H1 (cell line): Measurements from ENCODE around the gene ERICH3. TPM values are rescaled to one million over a fixed set of nuclear protein-coding genes. Genes with fewer than 3 reads are reported as not detected.

Source experiments
- BCL11A ChIP-seq, 2 experiments: IDR thresholded peaks; one replicate each; pipeline ENCODE4 v1.6.1; 2011; ENCODE audit warnings: low read depth in 2 of 2, low read length in 2 of 2, mild to moderate bottlenecking in 2 of 2
- JUND ChIP-seq: IDR thresholded peaks from 2 replicates; pipeline ENCODE4 v1.6.1; 2011; ENCODE audit warnings: mild to moderate bottlenecking, improper control_type of control experiment, low read length
- PHF8 ChIP-seq: fragments of 200-600 bp; sonication (generic); conservative IDR thresholded peaks from 2 replicates; pipeline ENCODE4 v1.7.1; 2012; ENCODE audit warnings: low read depth, mild to moderate bottlenecking, inconsistent platforms, low read length, moderate library complexity
- SAP30 ChIP-seq: fragments of 300-600 bp; sonication (generic); IDR thresholded peaks from 2 replicates; pipeline ENCODE4 v1.7.1; 2012; ENCODE audit warnings: low read length, moderate library complexity, mild to moderate bottlenecking, inconsistent platforms; ENCODE audit not compliant: insufficient read depth, insufficient replicate concordance
- SP1 ChIP-seq: IDR thresholded peaks from 2 replicates; pipeline ENCODE4 v1.6.1; 2011; ENCODE audit warnings: low read depth, low read length
- polyA plus RNA-seq, 7 experiments: library from polyadenylated mRNA; depleted of rRNA in 3 of 7; stranded (reverse) in 5 of 7; unstranded in 2 of 7; fragments of >200 nt in 5 of 7; fragments of 200-250 nt in 2 of 7; gene quantifications; 1 replicate in 5 of 7; 2 replicates in 1 of 7; 4 replicates in 1 of 7; pipeline versions ENCODE4 v1.2.1 to v1.2.3, GENCODE V29; 2011 to 2013; ENCODE audit warnings: missing spikeins in 2 of 7, mixed read lengths in 2 of 7
- total RNA-seq: library from RNA; stranded (reverse); fragmentation: NEBNext Ultra II Directional; extraction: Animal tissue kit (Norgen Biotek cat#: 25700); gene quantifications from 2 replicates; pipeline ENCODE4 v1.2.1, GENCODE V29; 2021

Gene ERICH3
- total and polyA plus RNA-seq, 2 of the 8 experiments (the other 6 are each of a cell fraction or from before 2014, with no cell fraction given), result 0.02 TPM; not detected in 1

- TF ChIP-seq PHF8 (no peak), SP1 (no peak), JUND (no peak), BCL11A (IDR thresholded peaks at IDR 0.05; ENCODE audit: low read depth in 2 of 2, low read length in 2 of 2) (no peak), SAP30 (no peak)
- TF ChIP-seq, all 59 proteins: peak for 0
Observed at GRCh38 chr1:74712881-74713280, 39.3 kb upstream of the ERICH3 start (continued).
